ENCODE results near the gene NFATC4.
"Not testable (repeated sequence)": the region's sequence is repeated elsewhere in the genome, so short reads cannot be mapped to it uniquely, and the experiment has no call there.

Gene NFATC4

GRCh38 chr14:24368562-24369252 is 723 bp downstream of the NFATC4 start:
- peak; percentile 2 for DNase-seq

GRCh38 chr14:24369463-24369862 is 1.5 kb downstream of the NFATC4 start:
- no peak for DNase-seq

GRCh38 chr14:24369907-24370687 is 2.1 kb downstream of the NFATC4 start:
- no peak for DNase-seq

GRCh38 chr14:24370748-24371147 is 2.8 kb downstream of the NFATC4 start:
- DNase-seq = no peak

- not testable (repeated sequence) for DNase-seq
Measured at GRCh38 chr14:24371605-24372004, 3.6 kb downstream of the NFATC4 start.

DNA sequence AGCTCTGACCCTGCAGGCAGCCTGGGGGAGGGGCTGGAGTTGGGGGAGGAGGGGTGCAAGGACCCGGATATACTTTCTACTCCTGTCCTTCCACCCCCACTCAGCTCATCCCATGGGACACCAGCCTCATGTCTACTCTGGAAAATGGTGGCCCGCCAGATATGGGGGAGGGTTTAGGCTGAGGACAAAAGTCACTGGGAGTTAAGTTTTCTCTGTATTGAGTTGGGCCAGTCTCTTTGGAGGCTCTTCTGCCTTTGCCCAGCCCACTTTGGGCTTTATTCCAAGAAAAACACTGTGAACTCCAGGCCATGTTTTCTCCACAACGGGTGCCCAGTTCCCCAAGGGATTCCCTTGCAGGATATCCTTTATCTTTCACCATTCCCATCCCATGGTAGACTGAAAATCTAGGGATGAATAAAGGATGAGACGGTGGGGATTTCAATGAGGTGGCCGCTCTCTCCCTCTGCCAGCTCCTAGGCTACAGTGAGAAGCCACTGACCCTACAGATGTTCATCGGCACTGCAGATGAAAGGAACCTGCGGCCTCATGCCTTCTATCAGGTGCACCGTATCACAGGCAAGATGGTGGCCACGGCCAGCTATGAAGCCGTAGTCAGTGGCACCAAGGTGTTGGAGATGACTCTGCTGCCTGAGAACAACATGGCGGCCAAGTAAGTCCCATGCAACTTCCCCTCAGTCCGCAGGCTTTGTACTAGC is 4.9 kb downstream of the NFATC4 start:
- no peak for DNase-seq

- DNase-seq = no peak
Measured at GRCh38 chr14:24376448-24377070, 8.6 kb downstream of the NFATC4 start.

GRCh38 chr14:24377126-24377525 is 9.1 kb downstream of the NFATC4 start:
- no peak for DNase-seq

DNA sequence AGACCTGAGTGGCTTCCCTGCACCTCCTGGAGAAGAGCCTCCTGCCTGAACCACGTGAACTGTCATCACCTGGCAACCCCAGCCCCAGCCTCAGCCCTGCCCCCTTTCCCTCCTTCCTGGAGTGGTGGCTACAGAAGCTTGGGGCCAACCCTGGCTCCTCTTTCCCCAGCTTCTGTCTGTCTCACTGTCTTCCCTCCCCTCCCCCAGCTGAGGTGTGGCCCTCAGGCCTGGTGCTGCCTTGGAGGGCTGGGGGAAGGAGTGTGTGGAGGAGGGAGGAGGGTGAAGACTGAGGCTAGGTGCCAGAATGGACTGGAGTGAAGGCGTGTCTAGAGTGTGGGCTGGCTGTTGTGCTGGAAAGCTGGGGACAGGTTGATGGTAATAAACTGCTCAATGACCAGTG is 9.7 kb downstream of the NFATC4 start:
- DNase-seq = no peak

- DNase-seq = no peak
Measured at GRCh38 chr14:24378327-24378726, 10.3 kb downstream of the NFATC4 start.

DNA sequence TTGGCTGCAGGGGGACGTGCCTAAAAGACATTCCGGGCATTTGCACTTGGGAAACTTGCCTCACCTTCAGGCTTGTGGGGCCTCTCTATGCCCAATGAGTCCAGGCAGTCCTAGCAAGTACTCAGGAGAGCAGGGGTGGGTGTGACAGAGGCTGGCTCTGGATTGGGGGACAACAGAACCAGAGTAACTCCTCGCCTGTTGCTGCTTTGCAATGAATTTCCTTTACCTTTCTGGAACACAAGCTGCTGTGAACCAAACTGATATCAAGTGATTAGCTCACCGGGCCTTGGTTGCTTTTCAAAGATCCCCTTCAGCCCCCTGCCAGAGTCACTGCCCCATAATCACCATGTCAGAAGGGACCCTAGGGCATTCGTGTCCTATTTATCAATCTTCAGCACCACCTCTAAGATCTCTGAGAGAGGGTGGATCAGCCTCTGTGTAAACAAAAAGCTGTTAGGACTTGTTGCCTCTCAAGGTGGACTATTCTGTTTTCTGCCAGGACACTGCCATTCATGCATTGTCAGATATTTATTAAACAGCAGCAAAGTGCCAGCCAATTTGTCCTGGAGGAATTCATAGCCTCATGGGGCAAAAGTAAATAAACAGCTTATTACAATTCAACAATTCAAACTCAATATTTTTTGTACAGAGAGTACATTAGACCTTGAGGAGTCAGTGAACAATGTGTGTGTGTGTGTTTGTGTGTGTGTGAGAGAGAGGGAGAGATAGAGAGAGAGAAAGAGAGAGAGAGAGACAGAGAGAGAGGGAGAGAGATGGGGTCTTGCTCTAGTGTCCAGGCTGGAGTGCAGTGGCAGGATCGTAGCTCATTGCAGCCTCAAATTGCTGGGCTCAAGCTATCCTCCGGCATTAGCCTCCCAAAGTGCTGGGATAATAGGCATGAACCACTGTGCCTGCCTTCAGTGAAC is 11.3 kb downstream of the NFATC4 start:
- no peak for DNase-seq

DNA sequence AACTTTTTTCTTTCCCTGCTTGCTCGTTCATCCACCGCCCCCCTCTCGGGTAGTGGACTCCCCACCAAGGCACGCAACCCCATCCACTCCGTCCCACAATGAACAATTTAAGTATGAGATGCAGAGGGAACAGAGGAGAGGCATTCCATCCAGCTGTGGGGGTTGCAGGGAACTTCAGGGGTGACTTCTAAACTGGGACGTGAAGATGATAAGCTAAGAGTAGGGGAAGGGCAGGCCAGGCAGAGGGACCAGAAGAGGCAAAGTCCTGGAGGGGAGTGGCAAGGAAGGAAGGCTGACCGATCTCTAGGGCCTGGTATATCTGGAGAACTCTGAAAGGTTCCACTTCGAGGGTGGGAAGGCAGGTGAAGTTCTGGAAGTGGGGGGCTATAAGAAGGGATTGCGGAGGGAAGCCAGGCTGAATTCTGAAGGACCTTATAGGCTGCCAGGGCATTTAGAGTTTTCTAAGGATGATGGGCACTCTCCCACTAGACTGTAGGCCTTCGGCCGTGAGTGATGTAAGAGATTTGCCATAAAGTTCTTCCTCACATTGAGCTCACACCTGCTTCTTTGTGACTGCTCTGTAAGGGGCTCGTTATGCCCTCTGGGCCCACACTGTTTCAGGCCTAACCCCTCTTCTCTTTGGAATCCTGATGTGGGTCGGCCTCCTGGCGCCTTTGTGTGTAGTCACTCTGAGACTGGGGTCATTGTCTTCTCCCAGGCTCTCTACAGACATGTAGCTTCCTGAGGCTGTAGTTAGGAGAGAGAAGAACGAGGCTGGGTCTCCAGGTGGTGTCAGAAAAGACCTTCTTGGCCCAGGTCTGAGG is 12.1 kb downstream of the NFATC4 start:
- no peak for DNase-seq

- DNase-seq = no peak
Measured at GRCh38 chr14:24381363-24382063, 13.5 kb downstream of the NFATC4 start.

DNA sequence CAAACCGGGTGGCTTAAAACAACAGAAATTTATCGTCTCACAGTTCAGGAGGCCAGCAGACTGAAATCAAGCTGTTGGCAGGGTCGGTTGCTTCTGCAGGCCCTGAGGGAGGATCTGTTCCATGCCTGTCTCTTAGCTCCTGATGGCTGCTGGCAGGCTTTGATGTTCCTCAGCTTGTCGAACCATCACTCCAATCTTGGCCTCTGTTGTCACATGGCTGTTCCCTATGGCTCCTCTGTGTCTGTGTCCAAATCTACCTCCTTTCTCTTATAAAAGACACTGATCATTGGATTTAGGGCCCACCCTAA is 14.0 kb downstream of the NFATC4 start:
- no peak for DNase-seq

DNA sequence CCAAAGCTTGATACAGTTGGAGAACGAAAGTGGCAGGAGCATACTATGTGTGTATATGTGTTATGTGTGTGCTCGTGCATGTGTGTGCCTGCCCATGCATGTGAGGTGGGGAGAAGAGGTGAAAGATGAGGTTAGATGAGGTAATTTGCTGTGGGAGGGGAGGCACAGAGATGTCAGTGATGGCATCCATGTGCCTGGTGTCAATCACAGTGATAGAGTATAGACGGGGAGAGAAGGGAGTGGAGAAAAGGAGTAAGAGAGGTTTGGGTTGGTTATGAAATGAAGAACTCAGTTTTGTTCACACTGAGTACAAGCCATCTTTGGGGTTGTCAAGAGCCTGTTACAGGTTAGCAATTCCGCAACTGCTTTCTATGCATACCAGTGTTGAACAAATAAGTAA is 16.2 kb downstream of the NFATC4 start:
- DNase-seq = no peak

DNA sequence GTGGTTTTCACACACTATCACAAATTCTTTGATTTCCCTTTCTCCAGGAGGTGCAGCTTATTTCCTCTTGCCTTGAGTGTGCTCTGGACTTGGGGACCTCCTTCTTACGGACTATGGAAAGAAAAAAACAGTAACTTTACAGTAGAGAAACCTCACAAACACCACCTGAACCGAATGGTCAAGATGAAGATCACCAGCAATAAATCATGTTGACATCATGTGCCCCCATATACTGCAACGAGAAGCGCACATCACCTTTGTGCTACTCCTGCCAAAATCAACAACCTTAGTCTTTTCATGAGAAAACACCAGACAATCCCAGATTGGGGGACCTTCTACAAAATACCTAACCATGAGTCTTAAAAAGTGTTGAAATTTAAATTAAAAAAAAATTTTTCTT is 17.5 kb downstream of the NFATC4 start:
- no peak for DNase-seq

DNA sequence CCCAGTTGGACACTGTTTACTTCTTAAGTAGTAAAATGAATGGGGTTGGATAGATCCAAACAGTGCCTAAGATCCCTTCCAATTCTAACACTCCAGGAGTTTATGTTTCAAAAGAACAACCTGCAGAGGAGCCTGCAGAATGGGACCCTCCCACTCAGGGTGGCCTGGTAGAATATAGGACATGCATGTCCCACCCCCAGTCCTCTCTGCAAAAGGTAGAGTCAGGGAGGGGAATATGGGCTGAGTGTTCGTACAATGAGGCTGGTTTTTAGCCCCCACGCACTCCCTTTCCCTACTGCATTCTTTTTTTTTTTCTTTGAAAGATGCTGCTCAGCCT is 19.0 kb downstream of the NFATC4 start:
- DNase-seq = no peak

GRCh38 chr14:24387579-24387978 is 19.6 kb downstream of the NFATC4 start:
- DNase-seq = not testable (repeated sequence)

- no peak for DNase-seq
Measured at GRCh38 chr14:24388474-24389179, 20.6 kb downstream of the NFATC4 start.

DNA sequence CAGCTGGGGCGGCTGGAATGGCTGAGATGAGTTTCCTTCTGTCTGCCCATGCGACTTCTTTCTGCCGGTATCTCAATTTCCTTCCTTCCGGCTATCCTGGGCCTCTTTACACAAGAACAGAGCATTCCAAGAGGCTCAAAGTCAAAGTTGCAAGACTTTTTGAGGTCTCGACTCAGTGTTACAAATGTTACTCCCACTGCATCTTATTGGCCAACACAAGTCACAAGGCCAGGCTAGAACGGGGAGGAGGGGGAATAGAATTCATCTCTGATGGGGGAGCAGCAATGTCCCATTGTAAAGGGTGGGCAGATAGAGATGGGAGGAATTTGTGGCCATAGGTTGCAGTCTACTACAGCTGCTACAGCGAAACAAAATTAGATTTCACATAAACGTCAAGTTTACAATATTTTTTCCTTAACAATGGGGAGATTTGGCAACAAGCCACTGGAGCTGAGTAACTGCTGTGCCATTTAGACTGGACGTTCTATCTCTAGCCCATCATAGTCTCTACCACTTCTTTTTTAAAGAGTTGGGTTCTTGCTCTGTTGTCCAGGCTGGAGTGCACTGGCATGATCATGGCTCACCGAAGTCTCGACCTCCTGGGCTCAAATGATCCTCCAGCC is 21.4 kb downstream of the NFATC4 start:
- DNase-seq = no peak

All from CD4-positive, alpha-beta T cell treated with Interleukin-4 for 4 hours (primary cell).